Right lobe of liver (tissue), 6 donors: ENCODE data around the gene SPINK13. TPM values are rescaled to one million over a fixed set of nuclear protein-coding genes. Genes with fewer than 3 reads are reported as not detected.
"Not testable (repeated sequence)": the region's sequence is repeated elsewhere in the genome, so short reads cannot be mapped to it uniquely, and the experiment has no call there.

Experiments
- ATAC-seq, 4 donors: fragments of 200-7000 bp; cut with Tn5 transposase; one replicate each; pipeline ENCODE4 v1.9.1; 2020; ENCODE audit warnings: mild to moderate bottlenecking in 4 of 4, moderate library complexity in 4 of 4
- DNase-seq, 3 donors: peaks; one replicate each; pipeline ENCODE4 v3.0.0-alpha.2; 2020
- H3K27ac ChIP-seq, 3 donors: fragments of 200-600 bp; one replicate each; pipeline ENCODE4 v1.8.0; 2022
- H3K27me3 ChIP-seq, 2 donors: fragments of 200-600 bp; one replicate each; pipeline ENCODE4 v1.8.0; 2022
- H3K36me3 ChIP-seq, 4 donors: fragments of 200-600 bp; sonication (generic) in 1 of 4; one replicate each; pipeline versions ENCODE4 v1.5.1 to v1.8.0; 2017 to 2022; ENCODE audit warnings: control low read depth in 1 of 4
- H3K4me1 ChIP-seq, 4 donors: fragments of 200-600 bp; sonication (generic) in 1 of 4; one replicate each; pipeline versions ENCODE4 v1.5.1 to v1.8.0; 2017 to 2022; ENCODE audit warnings: control low read depth in 1 of 4
- H3K4me3 ChIP-seq, 3 donors: fragments of 200-600 bp; one replicate each; pipeline ENCODE4 v1.8.0; 2022
- H3K9me3 ChIP-seq, 4 donors: fragments of 200-600 bp; sonication (generic) in 1 of 4; one replicate each; pipeline versions ENCODE4 v1.5.1 to v1.8.0; 2017 to 2022; ENCODE audit warnings: control low read depth in 1 of 4
- POLR2A ChIP-seq: fragments of 450-650 bp; IDR thresholded peaks from one replicate; pipeline ENCODE4 v1.6.1; 2017; ENCODE audit warnings: antibody characterized with exemption, mild to moderate bottlenecking
- WGBS: methylation state at CpG from one replicate; pipeline ENCODE4 v1.1.6; 2018; ENCODE audit warnings: low coverage, low lambda C conversion rate; ENCODE audit not compliant: insufficient coverage; ENCODE audit errors: missing lambda C conversion rate; 5-methylcytosine and 5-hydroxymethylcytosine counted together
- intact Hi-C, 2 donors: fragments of 100-400 bp; cut with DNase I; formaldehyde crosslinking; loops; one replicate each; pipeline versions ENCODE4 v1.11.2 to v1.14.1; 2022
- total RNA-seq, 6 experiments: library from RNA; depleted of rRNA in 2 of 6; stranded (reverse); fragments of >200 nt in 2 of 6; fragmentation: NEBNext Ultra II Directional in 3 of 6; extraction: Animal tissue kit (Norgen Biotek cat#: 25700) in 3 of 6; gene quantifications; one replicate each; pipeline versions ENCODE4 v1.1.0 to v1.2.4, GENCODE V29; 2016 to 2023
- TF ChIP-seq, protein P1 (sequence below), 4 donors: fragments of 200-600 bp in 3 of 4; fragments of 450-650 bp in 1 of 4; IDR thresholded peaks; one replicate each; pipeline versions ENCODE4 v1.5.1 to v1.8.0; 2016 to 2022; ENCODE audit warnings: antibody characterized with exemption in 4 of 4, mild to moderate bottlenecking in 2 of 4
- donor health status: DM: no; HTN: yes; CAD: no.
- donor health status: DM: no; HTN: no; CAD: no.
- donor health status: DM: no; HTN: no; CAD: no.
- donor health status: DM: no; HTN: yes; CAD: no.
- donor health status: DM: no; HTN: yes; CAD: no.

Gene SPINK13
- total RNA-seq, 6 experiments from 2014 or later: not detected

DNA sequence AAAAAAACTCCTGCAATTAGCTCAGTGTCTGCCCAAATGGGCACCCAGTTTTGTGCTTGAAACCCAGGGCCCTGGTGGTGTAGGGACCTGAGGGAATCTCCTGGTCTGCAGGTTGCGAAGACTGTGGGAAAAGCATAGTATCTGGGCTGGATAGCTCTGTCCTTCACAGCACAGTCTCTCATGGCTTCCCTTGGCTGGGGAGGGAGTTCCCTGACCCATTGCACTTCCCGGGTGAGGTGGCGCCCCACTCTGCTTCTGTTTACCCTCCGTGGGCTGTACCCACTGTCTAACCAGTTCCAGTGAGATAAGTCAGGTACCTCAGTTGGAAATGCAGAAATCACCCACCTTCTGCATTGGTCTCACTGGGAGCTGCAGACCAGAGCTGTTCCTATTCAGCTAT is 12.7 kb downstream of the SPINK13 start:
- H3K4me3 ChIP-seq, H3K27ac ChIP-seq, H3K36me3 ChIP-seq, H3K27me3 ChIP-seq, H3K9me3 ChIP-seq, intact Hi-C loops, H3K4me1 ChIP-seq, ATAC-seq, DNase-seq: not testable (repeated sequence)
- WGBS: no CpG with 5 or more reads among the region's 4 CpGs

- ATAC-seq (peak; percentile 39 to 60 (median 53)), DNase-seq (no peak)
- 63% methylated on average over 6 of the region's 6 CpGs for WGBS
- TF ChIP-seq, protein P1, sequence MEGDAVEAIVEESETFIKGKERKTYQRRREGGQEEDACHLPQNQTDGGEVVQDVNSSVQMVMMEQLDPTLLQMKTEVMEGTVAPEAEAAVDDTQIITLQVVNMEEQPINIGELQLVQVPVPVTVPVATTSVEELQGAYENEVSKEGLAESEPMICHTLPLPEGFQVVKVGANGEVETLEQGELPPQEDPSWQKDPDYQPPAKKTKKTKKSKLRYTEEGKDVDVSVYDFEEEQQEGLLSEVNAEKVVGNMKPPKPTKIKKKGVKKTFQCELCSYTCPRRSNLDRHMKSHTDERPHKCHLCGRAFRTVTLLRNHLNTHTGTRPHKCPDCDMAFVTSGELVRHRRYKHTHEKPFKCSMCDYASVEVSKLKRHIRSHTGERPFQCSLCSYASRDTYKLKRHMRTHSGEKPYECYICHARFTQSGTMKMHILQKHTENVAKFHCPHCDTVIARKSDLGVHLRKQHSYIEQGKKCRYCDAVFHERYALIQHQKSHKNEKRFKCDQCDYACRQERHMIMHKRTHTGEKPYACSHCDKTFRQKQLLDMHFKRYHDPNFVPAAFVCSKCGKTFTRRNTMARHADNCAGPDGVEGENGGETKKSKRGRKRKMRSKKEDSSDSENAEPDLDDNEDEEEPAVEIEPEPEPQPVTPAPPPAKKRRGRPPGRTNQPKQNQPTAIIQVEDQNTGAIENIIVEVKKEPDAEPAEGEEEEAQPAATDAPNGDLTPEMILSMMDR (IDR thresholded peaks at IDR 0.05): peak; percentile 28 to 47 (median 44)
- no peak for TF ChIP-seq POLR2A
- Histone ChIP-seq H3K9me3 (no peaks in the 10 kb centered on the region), H3K36me3 (no peaks in the 10 kb centered on the region), H3K27ac (no peak overlapping the region), H3K4me1 (no peaks in the 10 kb centered on the region), H3K27me3 (no peaks in the 10 kb centered on the region), H3K4me3 (no peak overlapping the region)
- intact Hi-C loops: no loop called here
Observed at GRCh38 chr5:148290271-148291195, 21.9 kb downstream of the SPINK13 start.

GRCh38 chr5:148297731-148298130 is 29.1 kb downstream of the SPINK13 start:
- TF ChIP-seq, protein P1 (IDR thresholded peaks at IDR 0.05): no peak
- no peak for TF ChIP-seq POLR2A
- H3K9me3 ChIP-seq: no peaks in the 10 kb centered on the region

DNA sequence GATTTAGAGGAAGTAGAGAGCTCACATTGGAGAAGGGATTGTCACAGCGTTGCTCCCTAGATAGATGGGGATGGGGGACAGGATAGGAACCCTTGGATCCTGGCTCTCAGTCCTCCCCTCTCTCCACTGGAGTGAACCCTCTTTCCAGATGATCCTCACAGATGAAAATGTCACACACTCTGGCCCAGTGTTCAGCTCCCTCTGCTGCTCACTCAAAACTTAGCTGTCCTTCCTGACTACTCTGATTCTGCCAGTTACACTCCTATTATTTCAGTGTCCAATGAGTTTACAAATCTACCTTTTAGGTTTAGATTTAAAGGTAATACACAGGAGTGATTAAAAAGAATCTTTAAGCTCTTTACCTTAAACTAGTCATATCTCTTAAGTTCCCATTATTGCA is 37.9 kb downstream of the SPINK13 start:
- peaks cover 0 to 3% (median 0%) of the 10 kb centered on the region in 4 donors for H3K9me3 ChIP-seq
- TF ChIP-seq POLR2A: no peak
- TF ChIP-seq, protein P1 (IDR thresholded peaks at IDR 0.05): no peak
- 50% methylated on average over 1 of the region's 1 CpG for WGBS
- DNase-seq: no peak
- intact Hi-C loops: no loop called here
- no peaks in the 10 kb centered on the region for H3K4me1 ChIP-seq
- H3K27me3 ChIP-seq: no peaks in the 10 kb centered on the region
- H3K4me3 ChIP-seq: no peak overlapping the region
- ATAC-seq: no peak
- no peaks in the 10 kb centered on the region for H3K36me3 ChIP-seq
- no peak overlapping the region for H3K27ac ChIP-seq

More at GRCh38 chr5:148297731-148298130, 29.1 kb downstream of the SPINK13 start:
- DNase-seq (no peak), ATAC-seq (no peak)
- H3K27ac ChIP-seq: no peak overlapping the region
- WGBS: 75% methylated on average over 4 of the region's 4 CpGs
- no peaks in the 10 kb centered on the region for H3K4me1 ChIP-seq
- H3K4me3 ChIP-seq: no peak overlapping the region
- intact Hi-C loops: no loop called here
- no peaks in the 10 kb centered on the region for H3K36me3 ChIP-seq
- H3K27me3 ChIP-seq: no peaks in the 10 kb centered on the region

DNA sequence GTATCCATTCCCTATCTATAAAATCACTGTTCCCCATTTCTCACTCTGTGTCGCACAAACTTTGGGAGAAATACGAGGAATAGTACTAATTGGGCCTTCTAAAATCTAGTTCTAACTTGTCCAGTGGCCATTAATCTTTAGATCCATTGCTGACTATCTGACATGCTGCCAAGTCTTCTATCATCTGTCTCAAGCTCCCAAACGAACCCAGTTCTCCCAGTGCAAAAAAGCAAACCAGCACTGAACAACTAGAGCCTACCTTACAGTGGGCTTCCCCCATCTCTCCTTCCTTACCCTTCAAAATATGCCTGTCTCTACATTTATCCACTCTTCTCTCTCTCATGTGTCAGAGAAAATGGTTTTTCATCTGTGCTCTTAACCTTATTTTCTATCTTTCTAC is 40.4 kb downstream of the SPINK13 start:
- Histone ChIP-seq H3K36me3 (no peaks in the 10 kb centered on the region), H3K4me3 (no peak overlapping the region), H3K9me3 (peaks cover 0 to 3% (median 0%) of the 10 kb centered on the region in 4 donors), H3K4me1 (no peaks in the 10 kb centered on the region), H3K27me3 (no peaks in the 10 kb centered on the region), H3K27ac (no peak overlapping the region)
- TF ChIP-seq, protein P1 (IDR thresholded peaks at IDR 0.05): no peak
- TF ChIP-seq POLR2A: no peak
- intact Hi-C loops: no loop called here
- WGBS: 58% methylated on average over 2 of the region's 3 CpGs
- no peak for ATAC-seq
- no peak for DNase-seq
